ENCODE results near the gene WIPF1. TPM values are rescaled to one million over a fixed set of nuclear protein-coding genes. Genes with fewer than 3 reads are reported as not detected.
"Not testable (repeated sequence)": the region's sequence is repeated elsewhere in the genome, so short reads cannot be mapped to it uniquely, and the experiment has no call there.

The WIPF1 gene
- total RNA-seq, 2 donors from 2014 or later, result 8.8 to 17.4 TPM

DNA sequence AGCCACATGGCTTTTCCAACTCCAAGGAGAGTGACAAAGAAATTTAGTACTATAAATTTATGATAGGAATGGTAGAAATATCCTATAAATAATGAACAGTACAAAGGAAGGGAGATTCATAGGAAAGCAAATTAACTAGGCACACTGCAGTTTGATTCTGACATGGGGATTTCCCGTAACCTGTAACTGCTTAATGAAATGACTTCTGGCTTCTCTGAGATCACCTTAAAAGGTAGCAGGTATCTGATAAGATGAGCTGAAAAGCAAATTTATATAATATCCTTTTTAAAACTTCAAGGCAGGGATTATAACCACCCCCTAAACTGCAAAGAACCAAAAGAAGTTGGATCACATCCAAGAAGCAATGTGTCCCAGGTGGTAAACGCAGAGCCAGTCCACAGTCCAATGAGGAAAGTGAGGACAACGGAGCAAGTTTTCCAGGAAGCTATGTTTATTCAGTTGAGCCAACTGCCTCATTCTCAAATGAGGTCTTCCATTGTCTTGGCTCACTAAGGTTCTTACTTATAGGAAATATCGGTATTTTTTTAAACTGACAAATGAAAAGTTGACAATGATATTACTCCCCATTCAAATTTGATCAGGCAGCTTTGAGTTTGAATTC lies 43.0 kb downstream of the WIPF1 start:
- intact Hi-C loops (cut with DNase I, micrococcal nuclease), result no loop called here
- ATAC-seq (peak; percentile 97), DNase-seq (peak in 1 of 2 donors; percentile 49)

DNA sequence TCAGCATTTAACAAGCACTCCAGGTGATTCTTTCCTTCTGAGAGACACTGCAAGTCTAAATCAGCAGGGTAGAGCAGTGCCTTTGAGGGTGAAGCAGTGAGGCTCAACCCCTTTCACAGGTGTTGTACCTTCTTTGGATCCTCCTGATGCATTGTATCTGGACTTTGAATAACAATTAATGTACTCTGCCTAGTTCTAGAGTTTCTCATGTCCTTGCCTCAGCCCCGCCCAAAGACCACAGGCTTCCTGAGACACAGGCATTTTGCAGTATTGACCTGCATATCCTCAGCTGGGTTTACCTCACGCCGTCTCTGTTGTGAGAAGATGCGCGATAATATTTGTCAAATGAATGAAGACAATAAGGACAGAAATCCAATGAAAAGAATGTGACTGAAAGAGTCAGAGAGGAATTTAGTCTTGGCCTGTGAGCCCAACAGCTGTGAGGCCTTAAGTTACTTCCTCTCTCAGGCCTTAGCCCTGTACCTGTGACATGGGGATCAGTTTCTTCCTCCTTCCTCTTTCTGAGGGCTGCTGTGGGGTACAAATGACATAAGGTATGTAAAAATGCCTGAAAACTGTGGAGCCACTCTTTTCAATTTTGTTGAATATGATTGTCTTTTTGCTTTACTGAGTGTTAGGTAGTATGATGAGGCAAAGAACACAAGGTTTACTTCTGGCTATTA lies 43.7 kb downstream of the WIPF1 start:
- peak; percentile 35 for ATAC-seq
- no peak for DNase-seq
- intact Hi-C loops (cut with DNase I, micrococcal nuclease), result no loop called here

GRCh38 chr2:174552880-174553279 lies 44.7 kb downstream of the WIPF1 start:
- intact Hi-C loops (cut with DNase I, micrococcal nuclease), result no loop called here
- ATAC-seq, result no peak
- DNase-seq, result no peak

- no peak for DNase-seq
- ATAC-seq, result no peak
- intact Hi-C loops (cut with DNase I, micrococcal nuclease), result no loop called here
Observed at GRCh38 chr2:174551697-174552096, 45.9 kb downstream of the WIPF1 start.

GRCh38 chr2:174548646-174549045 lies 49.0 kb downstream of the WIPF1 start:
- ATAC-seq; intact Hi-C loops (cut with DNase I, micrococcal nuclease); DNase-seq: not testable (repeated sequence)

DNA sequence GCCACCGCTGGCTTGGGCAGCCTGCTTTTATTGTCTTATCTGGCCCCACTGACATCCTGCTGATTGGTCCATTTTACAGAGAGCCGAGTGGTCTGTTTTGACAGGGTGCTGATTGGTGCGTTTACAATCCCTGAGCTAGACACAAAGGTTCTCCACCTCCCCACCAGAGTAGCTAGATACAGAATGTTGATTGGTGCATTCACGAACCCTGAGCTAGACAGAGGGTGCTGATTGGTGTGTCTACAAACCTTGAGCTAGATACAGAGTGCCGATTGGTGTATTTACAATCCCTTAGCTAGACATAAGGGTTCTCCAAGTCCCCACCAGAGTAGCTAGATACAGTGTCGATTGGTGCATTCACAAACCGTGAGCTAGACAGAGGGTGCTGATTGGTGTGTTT lies 49.6 kb downstream of the WIPF1 start:
- ATAC-seq; DNase-seq; intact Hi-C loops (cut with DNase I, micrococcal nuclease): not testable (repeated sequence)

DNA sequence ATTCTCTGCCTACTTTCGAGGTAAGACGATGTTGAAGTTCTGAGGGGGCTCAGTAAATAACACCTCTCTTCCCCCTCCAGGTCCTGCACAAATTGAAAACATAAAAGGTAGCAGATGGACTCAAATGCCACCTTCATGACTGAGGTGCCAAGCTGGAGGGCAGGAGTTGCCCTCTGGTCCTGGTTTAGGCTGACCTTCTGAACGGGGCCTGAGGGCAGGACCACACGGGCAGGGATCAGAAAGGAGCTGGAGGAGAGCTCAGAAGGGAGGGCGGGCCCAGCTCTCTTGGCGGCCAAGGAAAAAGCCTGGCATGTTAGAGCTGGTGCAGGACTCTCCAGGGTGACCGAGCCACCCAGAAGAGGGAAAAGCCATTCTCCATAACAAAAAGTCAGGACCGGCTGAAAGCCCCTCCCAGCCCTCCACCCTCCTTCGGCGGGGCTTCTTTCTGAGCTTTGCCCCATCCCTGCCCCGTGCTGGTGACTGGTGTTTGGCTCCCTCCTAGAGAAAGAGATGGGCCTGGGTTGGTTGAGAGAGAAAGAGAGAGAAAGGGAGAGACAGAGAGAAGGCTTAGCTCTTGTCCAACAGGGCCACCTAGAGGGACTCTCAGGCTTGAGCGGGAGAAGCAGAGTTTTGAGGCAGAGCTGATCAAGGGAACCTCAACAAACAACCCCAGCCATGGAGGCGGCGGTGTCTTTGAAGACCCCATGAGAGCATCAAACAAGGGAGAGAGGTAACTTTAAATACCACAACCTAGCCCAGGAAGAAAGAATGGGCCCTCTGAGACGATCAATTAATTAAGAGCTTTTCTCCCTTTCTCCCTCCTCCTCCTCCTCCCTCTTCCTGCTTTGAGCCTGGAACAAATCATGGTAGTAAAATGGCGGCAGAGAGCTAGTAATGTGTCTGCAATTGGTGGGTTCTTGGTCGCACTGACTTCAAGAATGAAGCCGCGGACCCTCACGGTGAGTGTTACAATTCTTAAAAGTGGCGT lies 50.8 kb downstream of the WIPF1 start:
- ATAC-seq (peak; percentile 54), DNase-seq (no peak)
- intact Hi-C loops (cut with DNase I, micrococcal nuclease), result no loop called here

- DNase-seq, result no peak
- no peak for ATAC-seq
- intact Hi-C loops (cut with DNase I, micrococcal nuclease), result no loop called here
Observed at GRCh38 chr2:174545240-174545639, 52.4 kb downstream of the WIPF1 start.

- intact Hi-C loops (cut with DNase I, micrococcal nuclease), result no loop called here
- ATAC-seq (no peak), DNase-seq (no peak)
Observed at GRCh38 chr2:174544802-174545201, 52.8 kb downstream of the WIPF1 start.

DNA sequence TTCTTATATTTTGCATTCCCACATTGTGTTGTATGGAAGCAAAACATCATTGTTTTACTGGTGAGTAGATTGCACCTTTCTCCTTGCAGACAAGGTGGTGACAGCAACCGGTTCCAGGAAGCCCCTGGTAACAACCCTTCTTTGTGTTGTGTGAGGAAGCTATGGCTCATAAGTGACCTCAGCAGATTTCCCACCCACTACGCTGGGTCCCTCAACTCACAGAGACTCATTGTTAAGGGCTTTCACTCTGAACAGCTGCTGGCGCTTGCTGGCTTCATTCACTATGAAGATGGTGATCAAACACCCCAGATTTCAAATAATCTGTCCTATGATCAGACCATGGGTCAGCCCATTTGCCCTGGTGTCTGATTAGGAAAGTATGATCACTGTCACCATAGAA lies 53.4 kb downstream of the WIPF1 start:
- ATAC-seq, result no peak
- DNase-seq, result no peak
- intact Hi-C loops (cut with DNase I, micrococcal nuclease), result no loop called here

- ATAC-seq, result no peak
- no peak for DNase-seq
- intact Hi-C loops (cut with DNase I, micrococcal nuclease), result no loop called here
Observed at GRCh38 chr2:174540893-174541292, 56.7 kb downstream of the WIPF1 start.

DNA sequence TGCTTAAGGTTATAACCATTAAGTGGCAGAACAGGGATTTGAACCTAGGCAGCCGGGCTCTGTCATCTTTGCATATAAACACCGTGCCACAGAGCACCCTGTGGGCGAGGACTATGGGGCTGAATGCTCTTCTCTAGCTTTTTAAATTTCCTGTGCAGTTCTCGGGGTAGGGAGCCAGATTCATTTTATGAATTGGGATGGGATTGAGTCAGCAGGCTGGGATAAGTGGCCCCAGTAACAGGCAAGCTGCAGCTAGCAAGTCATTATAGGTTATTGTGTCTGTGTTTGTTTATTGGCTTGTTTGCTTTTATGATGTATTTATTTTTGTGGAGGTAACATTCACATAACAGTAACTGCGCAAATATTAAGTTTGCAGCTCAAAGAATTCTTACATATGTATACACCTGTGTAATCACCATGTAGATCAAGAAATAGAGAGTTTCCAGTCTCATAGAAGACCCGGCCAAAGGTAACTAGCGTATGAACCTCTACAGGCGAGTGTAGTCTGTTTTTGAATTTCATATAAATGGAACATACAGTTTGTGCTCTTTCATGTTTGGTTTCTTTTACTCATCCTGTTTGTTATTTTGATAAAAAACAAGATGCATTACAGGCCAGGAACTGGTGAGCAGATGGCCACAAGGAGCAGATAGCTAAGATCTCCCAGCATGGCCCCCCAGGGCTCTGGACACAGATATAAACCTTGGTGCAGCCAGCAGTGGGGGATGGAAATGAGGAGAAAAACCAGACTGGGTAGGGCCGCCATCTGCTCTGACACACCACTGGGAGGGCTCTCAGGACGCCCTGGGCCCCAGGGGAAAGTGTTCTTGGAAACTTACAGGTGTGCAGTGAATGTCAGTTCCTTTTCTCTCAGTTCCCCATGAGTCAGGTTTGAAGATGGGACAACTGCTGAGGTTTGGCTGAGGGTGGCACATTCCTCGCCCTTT lies 61.6 kb downstream of the WIPF1 start:
- ATAC-seq, result no peak
- intact Hi-C loops (cut with DNase I, micrococcal nuclease), result no loop called here
- no peak for DNase-seq

DNA sequence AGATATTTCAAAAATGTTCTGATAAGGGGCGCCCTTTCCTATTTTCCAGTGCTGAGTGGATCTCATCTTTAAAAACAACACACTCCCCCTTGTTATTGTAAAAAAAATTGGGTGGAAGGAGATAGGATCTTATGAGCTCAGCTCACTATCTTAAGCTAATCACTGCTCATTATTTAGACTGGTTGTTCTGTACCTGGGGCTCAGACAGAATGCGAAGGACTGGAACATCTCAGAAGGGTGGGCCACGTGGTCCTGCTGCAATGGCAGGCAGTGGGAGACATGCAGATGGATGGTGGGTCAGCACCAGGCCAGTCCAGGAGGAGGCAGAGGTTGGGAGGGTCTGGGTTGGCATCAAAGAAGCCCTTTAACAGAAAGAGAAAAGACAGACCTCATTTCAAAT lies 62.5 kb downstream of the WIPF1 start:
- intact Hi-C loops (cut with DNase I, micrococcal nuclease), result no loop called here
- ATAC-seq, result no peak

DNA sequence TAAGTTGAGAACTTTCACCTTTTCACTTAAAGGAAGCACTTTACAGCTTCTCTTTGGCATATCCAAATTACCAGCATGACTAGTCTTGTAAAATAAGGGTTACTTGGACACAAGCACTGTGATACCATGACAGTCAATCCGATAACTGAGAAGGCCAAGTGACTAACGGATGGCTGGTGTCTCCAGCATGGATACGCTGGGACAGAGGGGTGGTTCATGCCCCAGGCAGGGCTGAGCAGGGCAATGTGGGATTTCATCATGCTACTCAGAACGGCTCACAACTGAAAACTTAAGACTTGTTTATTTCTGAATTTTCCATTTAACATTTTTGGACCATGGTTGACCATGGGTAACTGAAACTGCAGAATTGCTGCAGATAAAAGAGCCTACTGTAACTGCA lies 67.7 kb downstream of the WIPF1 start:
- ATAC-seq (no peak), DNase-seq (no peak)
- intact Hi-C loops (cut with DNase I, micrococcal nuclease), result loop anchor here in 1 of 2 donors (10.0 kb wide), 1 partner anchor 65 kb away; no protein-coding TSS in a partner anchor

More for the DNA sequence above, 62.5 kb downstream of the WIPF1 start:
- DNase-seq, result no peak

DNA sequence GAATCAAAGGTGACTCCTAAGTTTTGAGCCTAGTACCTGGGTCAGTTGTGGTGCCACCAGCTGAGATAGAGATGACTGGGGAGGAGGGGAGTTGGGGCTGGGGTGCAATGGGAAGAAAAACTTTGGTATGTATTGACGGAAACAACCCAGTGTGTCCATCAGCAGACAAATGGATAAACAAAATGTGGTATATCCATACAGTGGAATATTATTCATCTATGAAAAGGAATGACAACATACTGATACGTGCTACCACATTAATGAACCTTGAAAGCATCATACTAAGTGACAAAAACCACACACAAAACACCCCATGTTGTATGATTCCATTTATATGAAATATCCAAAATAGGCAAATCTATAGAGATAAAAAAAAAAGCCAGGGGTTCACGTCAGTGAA lies 69.6 kb downstream of the WIPF1 start:
- DNase-seq, result no peak
- intact Hi-C loops (cut with DNase I, micrococcal nuclease), result loop anchor here in 1 of 2 donors (10.0 kb wide), 1 partner anchor 63 kb away; no protein-coding TSS in a partner anchor
- ATAC-seq, result no peak

GRCh38 chr2:174527101-174527721 lies 70.4 kb downstream of the WIPF1 start:
- intact Hi-C loops (cut with DNase I, micrococcal nuclease), result loop anchor here in 1 of 2 donors (10.0 kb wide), 1 partner anchor 62 kb away; no protein-coding TSS in a partner anchor
- DNase-seq (no peak), ATAC-seq (no peak)

DNA sequence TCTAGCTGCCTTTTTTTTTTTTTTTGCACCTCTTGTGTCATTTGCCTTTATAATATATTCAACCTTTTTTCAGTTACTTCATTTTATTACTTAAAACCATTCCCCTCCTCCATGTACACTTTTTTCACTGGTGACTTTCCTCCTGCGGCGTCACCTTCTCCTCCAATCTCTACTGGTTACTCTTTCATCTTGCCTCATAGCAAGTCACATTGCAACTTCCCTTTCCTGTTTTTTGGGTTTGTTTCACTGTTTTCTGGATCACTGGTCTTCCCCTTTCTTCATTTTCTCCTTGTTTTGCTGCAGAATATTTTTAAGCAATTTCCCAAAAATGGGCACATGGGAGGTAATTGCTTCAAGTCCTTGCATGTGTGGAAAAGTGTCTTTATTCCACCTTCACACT lies 73.1 kb downstream of the WIPF1 start:
- ATAC-seq (no peak), DNase-seq (no peak)
- intact Hi-C loops (cut with DNase I, micrococcal nuclease), result loop anchor here in 1 of 2 donors (10.0 kb wide), 1 partner anchor 60 kb away; no protein-coding TSS in a partner anchor

DNA sequence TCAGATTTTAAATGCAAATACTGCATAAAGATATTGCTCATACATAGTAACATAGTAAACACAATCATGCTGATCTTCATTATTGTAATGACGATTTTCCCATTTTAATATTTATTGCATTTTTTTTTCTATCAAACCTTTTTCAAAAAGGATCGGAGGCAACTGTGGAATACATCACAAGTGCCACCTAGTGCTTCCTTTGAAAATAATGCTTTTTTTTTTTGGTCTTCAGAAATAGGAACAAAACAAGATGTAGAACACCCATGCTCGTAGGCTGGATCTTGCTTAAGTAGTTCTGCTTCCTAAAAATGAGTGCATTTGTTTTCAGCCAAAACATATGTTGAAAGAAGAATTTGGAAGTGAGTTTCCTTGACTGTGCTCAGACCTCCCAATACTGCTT lies 75.1 kb downstream of the WIPF1 start:
- ATAC-seq (no peak), DNase-seq (no peak)
- intact Hi-C loops (cut with DNase I, micrococcal nuclease), result loop anchor here in 1 of 2 donors (10.0 kb wide), 1 partner anchor 58 kb away; no protein-coding TSS in a partner anchor
